ENCODE measurements around the gene TGIF1.

DNA sequence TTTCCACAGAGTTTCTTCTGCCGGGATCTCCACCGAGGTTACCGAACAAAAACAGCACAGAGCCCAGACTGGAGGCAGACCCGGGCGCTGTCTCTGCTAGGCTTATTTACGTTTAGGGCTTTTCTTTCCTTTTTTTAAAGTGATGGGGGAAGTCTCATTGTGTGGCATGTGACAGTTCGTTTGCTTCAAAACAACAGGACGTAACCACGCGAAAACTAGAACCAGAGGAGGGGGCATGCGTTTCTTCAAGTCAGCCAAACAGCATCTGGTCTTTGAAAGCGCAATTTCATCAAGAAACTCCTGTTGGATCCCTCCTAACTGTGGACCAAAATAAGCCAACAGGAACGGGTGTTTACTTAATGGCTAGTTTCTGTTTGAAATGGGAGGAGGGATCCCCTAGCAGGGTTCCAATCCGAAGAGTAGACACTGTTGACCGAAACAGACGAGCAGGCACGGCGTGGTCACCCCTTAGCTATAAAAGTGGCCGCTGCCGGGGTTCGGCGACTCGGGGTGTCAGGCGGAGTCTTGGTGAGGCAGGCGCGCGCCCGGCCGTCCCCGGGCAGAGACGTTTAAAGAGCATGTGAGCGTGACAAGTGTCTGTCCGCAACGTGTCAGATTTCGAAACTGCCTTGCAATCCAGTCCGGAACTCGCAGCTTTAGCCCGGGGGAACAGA is 997 bp upstream of the TGIF1 start:
- TF ChIP-seq CTCF (IDR thresholded peaks at IDR 0.05; ENCODE audit: low read length) (no peak), EZH2 (IDR thresholded peaks at IDR 0.05; ENCODE audit: borderline replicate concordance, low read length) (no peak)

Data from OCI-LY1 (cell line).